Measurements from ENCODE around the gene SLC7A9.
"Not testable (repeated sequence)": the region's sequence is repeated elsewhere in the genome, so short reads cannot be mapped to it uniquely, and the experiment has no call there.

SLC7A9 gene

DNA sequence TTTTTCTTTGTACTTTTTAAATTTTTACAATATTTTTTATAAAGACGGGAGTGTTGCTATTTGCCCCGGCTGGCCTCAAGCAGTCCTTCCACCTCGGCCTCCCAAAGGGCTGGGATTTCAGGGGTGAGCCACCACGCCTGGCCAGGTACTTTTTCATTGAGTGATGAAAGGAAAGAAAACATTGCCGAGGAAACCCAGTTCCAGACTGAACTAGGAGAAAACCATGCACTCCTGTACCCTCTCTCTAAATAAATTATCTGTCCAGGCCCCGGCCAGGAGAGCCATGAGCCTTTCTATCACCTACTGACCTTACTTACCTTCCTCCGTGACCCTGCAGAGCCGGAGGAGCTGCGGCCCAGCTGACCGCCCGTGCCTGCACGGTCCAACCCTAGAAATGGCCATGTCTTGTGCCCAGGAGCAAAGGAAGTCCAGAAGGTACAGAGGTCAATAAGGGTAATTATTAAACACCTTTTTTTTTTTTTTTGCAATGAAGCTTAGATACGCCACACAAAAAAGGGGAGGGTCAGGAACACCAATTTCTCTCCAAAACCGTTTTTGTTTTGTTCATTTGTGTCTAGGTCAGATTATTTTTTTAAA is at the start of gene SLC7A9:
SLC7A9 (minus strand) TSS at position 399 of the 597 bp plus-strand sequence. CDS start 1,233 bp downstream, outside the sequence.
- no peak for DNase-seq (ENCODE audit: low read depth)

DNA sequence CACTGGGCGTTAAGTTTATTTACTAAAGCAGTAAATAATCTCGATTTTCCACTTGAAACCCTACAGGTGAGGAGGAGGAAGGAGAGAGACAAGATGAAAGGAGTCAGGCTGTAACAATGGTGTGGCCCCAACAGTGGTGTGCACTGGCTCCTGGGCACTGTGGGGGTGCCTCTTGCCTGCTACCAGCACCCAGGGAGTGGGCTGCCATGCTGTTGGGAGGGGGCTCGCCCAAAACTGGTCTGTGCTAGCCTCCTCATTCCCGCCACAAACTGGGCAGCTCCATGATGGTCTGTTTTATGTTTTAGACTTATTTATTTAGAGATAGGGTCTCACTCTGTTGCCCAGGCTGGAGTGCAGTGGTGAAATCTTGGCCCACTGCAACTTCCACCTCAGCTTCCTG is 49.8 kb upstream of the SLC7A9 start:
- no peak for DNase-seq (ENCODE audit: low read depth)

DNA sequence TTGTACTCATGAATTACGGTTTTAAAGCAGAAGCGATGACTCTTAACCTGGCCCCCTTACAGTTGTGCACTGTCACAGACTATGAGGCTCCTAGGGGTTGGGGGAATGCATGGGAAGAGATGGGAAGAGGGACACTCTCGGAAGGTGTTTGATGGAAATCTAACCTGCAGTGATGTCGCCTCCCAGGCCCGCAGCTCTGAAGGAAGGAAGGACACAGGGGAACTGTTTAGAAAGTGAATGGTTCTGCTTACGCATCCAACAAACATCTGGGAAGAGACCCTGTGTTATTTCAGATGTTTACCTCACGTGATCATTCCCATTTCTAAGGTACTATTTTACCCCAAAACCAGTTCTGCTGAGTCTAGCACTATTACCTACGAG is 48.0 kb upstream of the SLC7A9 start:
- no peak for DNase-seq (ENCODE audit: low read depth)

DNA sequence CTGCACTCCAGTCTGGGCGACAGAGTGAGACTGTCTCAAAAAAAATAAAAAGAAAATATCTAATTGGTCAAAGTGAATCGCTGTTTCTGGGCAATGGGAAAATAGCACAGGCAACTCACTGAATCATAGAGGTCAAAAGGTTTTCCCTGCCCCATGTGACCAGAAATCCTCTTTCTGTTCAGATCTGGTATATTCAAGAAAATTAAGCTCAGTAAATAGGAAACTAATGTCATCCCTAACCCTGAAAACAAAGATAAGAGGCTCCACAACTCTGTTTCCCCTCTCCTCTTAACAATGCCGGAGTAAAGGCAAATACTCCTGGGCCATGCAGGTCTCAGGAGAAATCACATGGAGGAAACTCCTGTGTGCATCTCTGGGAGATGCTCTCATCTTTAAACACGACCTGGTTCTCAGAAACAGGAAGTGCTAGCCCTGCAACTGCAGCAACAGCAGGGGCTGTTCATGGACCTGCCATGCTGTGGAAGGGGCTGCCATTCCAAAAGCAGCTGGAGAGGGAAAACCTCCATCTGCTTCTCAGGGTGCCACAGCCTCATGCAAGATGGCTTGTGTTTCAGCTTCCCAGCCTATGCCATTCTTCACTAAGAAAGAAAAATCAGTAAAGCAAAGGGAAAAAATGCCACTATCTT is 47.5 kb upstream of the SLC7A9 start:
- DNase-seq (ENCODE audit: low read depth): no peak

DNA sequence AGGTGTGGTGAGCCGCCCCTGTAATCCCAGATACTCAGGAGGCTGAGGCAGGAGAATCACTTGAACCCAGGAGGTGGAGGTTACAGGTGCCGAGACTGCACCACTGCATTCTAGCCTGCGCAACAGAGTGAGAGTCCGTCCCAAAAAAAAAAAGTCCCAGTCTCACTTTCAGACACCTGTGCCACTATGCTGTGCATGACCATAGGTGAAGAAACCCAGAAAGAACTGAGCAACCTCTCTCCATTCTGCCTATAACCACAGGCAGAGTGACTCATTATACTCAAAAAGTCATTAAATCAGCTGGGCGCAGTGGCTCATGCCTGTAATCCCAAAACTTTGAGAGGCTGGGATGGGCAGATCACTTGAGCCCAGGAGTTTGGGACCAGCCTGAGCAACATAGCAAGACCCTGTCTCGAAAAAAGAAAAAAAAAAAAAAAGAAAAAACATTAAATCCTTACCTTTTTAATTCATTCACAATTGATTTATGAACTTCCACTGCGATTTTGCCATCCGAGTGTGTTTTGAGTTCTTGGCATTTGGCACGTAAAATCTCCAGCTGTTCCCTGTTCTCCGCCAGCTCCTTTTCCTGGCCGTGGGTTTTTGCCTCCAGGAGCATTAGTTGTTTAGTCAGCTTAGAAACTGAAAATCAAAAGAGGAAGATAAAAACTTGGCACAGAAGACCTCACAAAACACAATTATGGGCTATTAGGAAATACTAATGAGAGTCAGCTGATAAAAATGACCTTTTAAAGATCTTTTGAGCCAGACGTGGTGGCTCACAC is 45.5 kb upstream of the SLC7A9 start:
- no peak for DNase-seq (ENCODE audit: low read depth)

- DNase-seq (ENCODE audit: low read depth): no peak
Measured at GRCh38 chr19:32911467-32911866, 41.9 kb upstream of the SLC7A9 start.

GRCh38 chr19:32910874-32911273 is 41.3 kb upstream of the SLC7A9 start:
- no peak for DNase-seq (ENCODE audit: low read depth)

DNA sequence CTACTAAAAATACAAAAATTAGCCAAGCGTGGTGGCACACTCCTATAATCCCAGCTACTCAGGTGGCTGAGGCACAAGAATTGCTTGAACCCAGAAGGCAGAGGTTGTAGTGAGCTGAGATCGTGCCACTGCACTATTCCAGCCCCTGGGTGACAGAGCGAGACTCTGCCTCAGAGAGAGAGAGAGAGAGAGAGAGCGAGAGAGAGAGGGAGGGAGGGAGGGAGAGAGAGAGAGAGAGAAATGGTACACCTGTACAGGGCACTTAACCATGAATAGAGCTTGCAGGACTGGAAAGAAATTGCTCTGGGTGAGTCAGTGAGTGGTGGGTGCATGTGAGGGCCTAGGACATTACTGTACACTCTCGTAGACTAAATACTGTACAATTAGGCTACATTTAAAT is 40.5 kb upstream of the SLC7A9 start:
- DNase-seq (ENCODE audit: low read depth): no peak

DNA sequence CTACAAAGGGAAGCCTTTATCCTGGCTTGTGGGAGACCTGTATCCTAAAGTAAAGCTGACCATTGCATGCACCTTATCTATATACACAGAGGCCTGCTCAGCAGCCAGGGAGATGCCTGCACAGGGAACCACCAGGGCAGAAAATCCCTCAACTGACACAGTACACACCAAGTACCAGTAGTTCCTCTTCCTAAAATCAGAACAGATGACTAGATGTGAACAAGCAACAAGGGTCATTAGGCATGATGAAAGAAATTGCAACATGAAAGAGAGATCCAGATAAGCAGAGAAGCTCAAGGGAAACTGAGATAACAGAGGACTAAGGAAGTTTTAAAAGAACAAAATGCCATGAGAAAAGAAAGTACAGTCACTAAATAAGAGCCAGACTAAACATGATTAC is 39.7 kb upstream of the SLC7A9 start:
- no peak for DNase-seq (ENCODE audit: low read depth)

DNA sequence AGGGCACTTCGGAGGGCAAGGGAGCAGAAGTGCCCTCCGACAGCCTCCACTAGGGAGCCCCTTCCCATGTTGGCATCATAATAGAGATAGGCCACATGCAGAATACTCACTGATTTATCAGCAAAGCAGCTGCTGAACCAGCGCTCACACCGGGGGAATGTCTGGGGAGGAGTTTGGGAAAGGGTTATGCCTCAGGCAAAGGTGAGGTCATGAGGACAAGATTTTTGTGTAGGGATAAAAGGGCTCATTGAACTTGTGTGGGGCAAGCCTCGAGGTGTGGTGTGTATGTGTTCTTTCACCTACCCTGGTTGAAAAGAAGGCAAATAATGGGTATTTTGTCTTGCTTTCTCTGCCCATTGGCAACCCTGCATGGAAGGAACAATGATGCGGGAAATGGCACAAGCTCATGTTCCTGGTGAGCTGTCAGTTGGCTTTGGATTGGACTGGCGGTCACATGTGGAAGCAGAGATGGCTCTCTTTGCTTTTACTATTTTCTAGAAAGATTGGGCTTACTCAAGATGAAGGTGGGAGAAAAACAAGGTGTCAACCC is 39.1 kb upstream of the SLC7A9 start:
- DNase-seq (ENCODE audit: low read depth): no peak

DNA sequence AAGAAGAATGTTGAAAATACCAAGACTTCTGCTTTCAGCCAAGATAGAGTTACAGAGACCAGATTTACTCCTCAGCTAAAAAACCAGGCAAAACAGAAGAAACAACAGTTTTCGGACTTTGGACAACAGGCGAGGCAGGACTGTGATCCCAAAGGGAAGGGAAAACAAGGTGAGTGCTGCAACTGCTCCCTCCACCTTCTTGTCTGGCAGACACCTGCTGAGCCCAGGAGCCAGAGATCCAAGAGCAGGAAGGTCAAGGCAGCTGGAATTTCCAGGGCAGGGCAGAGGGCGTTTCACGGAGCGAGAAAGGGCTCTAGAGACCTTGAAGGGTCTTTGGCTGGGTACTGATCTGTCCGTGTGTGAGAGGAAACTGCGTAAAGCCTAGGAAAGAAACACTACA is 32.9 kb upstream of the SLC7A9 start:
- DNase-seq (ENCODE audit: low read depth): no peak

- no peak for DNase-seq (ENCODE audit: low read depth)
Measured at GRCh38 chr19:32901504-32902161, 32.1 kb upstream of the SLC7A9 start.

GRCh38 chr19:32896516-32897214 is 27.1 kb upstream of the SLC7A9 start:
- no peak for DNase-seq (ENCODE audit: low read depth)

DNA sequence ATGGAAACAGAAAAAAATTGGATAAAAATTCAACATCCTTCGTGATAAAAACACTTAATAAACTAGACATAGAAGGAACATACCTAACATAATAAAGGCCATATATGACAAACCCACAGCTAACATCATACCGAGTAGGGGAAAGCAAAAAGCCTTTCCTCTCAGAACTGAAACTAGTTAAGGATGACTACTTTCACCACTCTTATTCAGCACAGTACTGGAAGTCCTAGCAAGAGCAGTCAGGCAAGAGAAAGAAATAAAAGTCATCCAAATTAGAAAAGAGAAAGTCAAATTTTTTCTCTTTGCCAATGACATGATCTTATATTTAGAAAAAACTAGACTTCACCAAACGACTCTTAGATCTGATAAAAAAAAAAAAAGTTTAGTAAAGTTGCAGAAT is 25.8 kb upstream of the SLC7A9 start:
- no peak for DNase-seq (ENCODE audit: low read depth)

- DNase-seq (ENCODE audit: low read depth): no peak
Measured at GRCh38 chr19:32891609-32892008, 22.0 kb upstream of the SLC7A9 start.

DNA sequence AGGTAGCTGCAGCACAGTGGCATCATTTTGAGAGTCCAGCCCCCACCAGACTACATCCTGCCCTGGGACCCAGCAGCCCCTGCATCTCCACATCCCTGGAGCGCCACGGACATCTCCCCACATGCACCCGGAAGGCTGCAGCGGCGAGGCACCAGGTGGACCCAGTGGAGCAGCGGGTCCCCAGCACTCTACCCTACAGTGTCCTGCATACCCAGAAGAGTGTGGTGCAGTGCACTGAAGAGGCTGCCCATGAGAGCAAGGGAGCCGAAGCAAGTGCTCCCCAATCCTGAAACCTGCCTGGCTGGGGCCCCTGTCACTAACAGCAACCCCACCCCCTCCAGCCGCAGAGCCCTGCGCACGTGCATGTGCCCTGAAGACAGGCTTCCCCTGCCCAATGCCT is 21.3 kb upstream of the SLC7A9 start:
- no peak for DNase-seq (ENCODE audit: low read depth)

DNA sequence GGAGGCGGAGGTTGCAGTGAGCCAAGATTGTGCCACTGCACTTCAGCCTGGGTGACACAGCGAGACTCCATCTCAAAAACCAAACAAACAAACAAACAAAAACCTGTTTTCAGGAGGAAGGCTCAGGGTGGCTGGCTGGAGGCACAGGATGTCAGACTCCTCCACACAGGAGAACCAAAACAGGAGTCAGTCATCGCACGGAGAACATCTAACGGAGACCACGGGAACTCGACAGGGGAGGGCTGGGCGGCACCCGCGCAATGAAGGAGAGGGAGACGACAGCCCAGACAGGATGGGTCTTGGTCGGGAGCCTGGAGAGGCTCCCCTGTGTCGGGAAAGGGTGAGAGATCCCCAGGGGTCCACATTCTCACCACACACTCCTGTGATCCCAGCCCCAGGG is 20.8 kb upstream of the SLC7A9 start:
- DNase-seq (ENCODE audit: low read depth): no peak

DNA sequence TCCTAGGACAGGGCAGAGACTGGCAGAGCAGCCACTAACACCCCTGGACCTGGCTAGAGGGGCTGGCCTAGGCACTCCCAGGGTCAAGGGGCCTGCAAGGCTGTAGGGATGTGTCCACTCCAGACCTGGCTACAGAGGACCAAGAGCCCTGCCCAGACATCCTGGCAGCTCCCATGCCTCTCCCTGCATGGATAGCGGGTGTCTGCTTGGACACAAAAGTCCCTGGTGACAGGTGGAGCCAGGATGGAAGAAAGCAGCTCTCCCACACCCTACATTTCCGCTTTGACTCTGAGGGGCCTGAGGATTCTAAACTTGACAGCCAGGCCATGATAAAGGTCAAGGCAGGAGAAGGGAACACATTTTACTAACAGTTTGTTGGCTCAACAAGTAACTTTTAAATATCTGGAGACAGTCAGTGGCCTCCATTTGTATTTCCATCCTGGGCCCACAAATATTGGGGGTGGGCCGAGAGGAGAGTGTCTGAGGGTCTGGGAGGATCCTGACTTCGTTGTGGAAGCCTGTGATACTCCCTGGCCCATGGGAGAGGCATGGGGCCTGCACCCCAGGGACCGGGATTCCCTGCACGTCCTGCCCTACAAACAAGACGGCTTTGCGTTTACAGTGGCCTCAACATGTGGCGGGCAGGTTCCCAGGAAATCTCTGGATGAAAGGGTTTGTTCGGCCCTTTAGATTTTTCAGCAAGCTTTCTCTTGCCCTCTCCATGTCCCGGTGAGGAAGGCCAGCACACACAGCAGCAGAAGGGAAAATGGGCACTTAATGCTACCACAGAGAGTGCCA is 19.8 kb upstream of the SLC7A9 start:
- DNase-seq (ENCODE audit: low read depth): no peak

GRCh38 chr19:32887572-32888215 is 18.1 kb upstream of the SLC7A9 start:
- no peak for DNase-seq (ENCODE audit: low read depth)

DNA sequence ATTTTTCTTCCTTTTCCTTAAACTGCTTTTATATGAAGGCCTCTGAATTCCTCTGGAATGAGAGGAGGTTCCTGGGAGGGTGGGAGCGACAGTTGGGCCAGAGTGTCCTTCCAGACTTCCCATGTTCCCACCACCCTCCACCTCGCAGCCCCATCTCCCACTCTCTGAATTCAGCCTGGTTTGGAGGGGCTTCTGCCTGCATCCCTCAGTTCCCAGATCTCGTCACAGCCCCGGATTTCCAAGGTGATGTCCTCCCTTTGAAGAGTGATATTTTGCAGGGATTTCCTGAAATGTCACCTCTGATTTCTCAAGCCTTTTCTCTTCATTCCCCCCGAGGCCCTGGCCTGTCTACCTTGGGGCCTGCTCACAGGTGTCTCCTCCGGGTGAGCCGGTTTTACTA is 16.7 kb upstream of the SLC7A9 start:
- no peak for DNase-seq (ENCODE audit: low read depth)

DNA sequence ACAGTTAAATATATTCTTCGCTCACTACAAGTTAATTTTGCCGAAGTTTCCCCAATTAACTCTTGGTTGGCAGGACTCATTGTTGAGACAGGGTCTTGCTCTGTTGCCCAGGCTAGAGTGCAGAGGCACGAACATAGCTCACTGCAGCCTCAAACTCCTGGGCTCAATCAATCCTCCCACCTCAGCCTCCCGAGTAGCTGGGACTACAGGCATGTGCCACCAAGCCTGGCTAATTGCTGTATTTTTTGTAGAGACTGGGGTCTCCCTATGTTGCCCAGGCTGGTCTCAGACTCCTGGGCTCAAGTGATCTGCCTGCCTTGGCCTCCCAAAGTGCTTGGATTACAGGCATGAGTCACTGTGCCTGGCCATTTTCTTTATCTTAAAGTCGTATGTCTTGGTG is 15.7 kb upstream of the SLC7A9 start:
- DNase-seq (ENCODE audit: low read depth): not testable (repeated sequence)

Measured in activated T-helper 1 cell treated with Interleukin-2 at 50 U/mL for 16 hours (primary cell).